ENCODE data around the gene CLMN. TPM values are rescaled to one million over a fixed set of nuclear protein-coding genes. Genes with fewer than 3 reads are reported as not detected.

The CLMN gene
- total RNA-seq, 1 experiment from 2014 or later: 33.4 TPM

DNA sequence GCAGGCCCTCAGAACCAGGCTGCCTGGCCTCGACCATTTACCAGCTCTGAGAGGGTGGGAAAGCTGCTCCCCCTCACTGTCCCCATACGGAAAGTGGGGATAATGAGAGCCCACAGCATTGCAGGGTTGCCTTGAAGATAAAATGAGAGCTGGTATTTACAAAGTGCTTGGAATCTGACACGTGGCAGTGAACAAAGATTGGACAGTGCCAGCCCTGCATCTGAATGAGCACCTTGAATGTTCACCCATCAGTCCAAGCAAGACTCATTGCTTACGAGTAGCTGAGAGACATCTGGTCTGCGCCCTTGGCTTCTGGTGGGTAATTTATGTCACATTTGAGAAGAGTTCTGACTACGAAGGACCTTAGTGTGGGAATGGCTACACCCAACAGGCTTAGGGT is 67.5 kb downstream of the CLMN start:
- no peaks in the 10 kb centered on the region for H3K27me3 ChIP-seq (ENCODE audit: insufficient read depth, low read length)
- H3K4me1 ChIP-seq (ENCODE audit: control insufficient read depth in 1 of 2, insufficient read depth in 2 of 2, low read length in 2 of 2): peaks cover 28 to 69% of the 10 kb centered on the region in 2 experiments
- H2AFZ ChIP-seq (ENCODE audit: low read depth, low read length, poor library complexity, severe bottlenecking): no peak overlapping the region
- H3K79me2 ChIP-seq (ENCODE audit: insufficient read depth, low read length): no peaks in the 10 kb centered on the region
- H4K20me1 ChIP-seq (ENCODE audit: insufficient read depth): no peaks in the 10 kb centered on the region
- no peak overlapping the region for H3K4me2 ChIP-seq (ENCODE audit: low read length)
- DNase-seq (ENCODE audit: low read depth, low spot score): no peak
- H3K9me2 ChIP-seq (ENCODE audit: insufficient read depth): no peaks in the 10 kb centered on the region
- H3K27ac ChIP-seq (ENCODE audit: low read depth, low read length): no peak overlapping the region
- H3K36me3 ChIP-seq (ENCODE audit: control insufficient read depth in 1 of 2, insufficient read depth in 2 of 2, low read length in 2 of 2): no peaks in the 10 kb centered on the region
- intact Hi-C loops (cut with micrococcal nuclease): no loop called here
- TF ChIP-seq ELF1 (IDR thresholded peaks at IDR 0.05; ENCODE audit: borderline replicate concordance, low read depth): no peak
- TF ChIP-seq, protein P1, sequence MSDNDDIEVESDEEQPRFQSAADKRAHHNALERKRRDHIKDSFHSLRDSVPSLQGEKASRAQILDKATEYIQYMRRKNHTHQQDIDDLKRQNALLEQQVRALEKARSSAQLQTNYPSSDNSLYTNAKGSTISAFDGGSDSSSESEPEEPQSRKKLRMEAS (IDR thresholded peaks at IDR 0.05): no peak
- TF ChIP-seq POLR2AphosphoS5 (IDR thresholded peaks at IDR 0.05; ENCODE audit: low read depth, low read length): no peak
- TF ChIP-seq EGR1 (IDR thresholded peaks at IDR 0.05; ENCODE audit: low read depth): no peak
- no peak for TF ChIP-seq ZBTB33 (IDR thresholded peaks at IDR 0.05; ENCODE audit: extremely low read depth, insufficient replicate concordance, low read length)
- TF ChIP-seq RAD21 (IDR thresholded peaks at IDR 0.05; ENCODE audit: low read depth): no peak
- no peak for TF ChIP-seq SRF (IDR thresholded peaks at IDR 0.05; ENCODE audit: low read depth)
- no peak for TF ChIP-seq ATF3 (IDR thresholded peaks at IDR 0.05)
- TF ChIP-seq, protein P2, sequence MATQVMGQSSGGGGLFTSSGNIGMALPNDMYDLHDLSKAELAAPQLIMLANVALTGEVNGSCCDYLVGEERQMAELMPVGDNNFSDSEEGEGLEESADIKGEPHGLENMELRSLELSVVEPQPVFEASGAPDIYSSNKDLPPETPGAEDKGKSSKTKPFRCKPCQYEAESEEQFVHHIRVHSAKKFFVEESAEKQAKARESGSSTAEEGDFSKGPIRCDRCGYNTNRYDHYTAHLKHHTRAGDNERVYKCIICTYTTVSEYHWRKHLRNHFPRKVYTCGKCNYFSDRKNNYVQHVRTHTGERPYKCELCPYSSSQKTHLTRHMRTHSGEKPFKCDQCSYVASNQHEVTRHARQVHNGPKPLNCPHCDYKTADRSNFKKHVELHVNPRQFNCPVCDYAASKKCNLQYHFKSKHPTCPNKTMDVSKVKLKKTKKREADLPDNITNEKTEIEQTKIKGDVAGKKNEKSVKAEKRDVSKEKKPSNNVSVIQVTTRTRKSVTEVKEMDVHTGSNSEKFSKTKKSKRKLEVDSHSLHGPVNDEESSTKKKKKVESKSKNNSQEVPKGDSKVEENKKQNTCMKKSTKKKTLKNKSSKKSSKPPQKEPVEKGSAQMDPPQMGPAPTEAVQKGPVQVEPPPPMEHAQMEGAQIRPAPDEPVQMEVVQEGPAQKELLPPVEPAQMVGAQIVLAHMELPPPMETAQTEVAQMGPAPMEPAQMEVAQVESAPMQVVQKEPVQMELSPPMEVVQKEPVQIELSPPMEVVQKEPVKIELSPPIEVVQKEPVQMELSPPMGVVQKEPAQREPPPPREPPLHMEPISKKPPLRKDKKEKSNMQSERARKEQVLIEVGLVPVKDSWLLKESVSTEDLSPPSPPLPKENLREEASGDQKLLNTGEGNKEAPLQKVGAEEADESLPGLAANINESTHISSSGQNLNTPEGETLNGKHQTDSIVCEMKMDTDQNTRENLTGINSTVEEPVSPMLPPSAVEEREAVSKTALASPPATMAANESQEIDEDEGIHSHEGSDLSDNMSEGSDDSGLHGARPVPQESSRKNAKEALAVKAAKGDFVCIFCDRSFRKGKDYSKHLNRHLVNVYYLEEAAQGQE (IDR thresholded peaks at IDR 0.05; ENCODE audit: low read depth): no peak
- TF ChIP-seq YY1 (IDR thresholded peaks at IDR 0.05; ENCODE audit: extremely low read depth, insufficient replicate concordance, low read depth, low read length): no peak
- TF ChIP-seq ZFX (IDR thresholded peaks at IDR 0.05): no peak
- no peak for TF ChIP-seq POLR2A (IDR thresholded peaks at IDR 0.05; ENCODE audit: borderline replicate concordance, extremely low read depth, insufficient read depth, insufficient read length)
- TF ChIP-seq, protein P3, sequence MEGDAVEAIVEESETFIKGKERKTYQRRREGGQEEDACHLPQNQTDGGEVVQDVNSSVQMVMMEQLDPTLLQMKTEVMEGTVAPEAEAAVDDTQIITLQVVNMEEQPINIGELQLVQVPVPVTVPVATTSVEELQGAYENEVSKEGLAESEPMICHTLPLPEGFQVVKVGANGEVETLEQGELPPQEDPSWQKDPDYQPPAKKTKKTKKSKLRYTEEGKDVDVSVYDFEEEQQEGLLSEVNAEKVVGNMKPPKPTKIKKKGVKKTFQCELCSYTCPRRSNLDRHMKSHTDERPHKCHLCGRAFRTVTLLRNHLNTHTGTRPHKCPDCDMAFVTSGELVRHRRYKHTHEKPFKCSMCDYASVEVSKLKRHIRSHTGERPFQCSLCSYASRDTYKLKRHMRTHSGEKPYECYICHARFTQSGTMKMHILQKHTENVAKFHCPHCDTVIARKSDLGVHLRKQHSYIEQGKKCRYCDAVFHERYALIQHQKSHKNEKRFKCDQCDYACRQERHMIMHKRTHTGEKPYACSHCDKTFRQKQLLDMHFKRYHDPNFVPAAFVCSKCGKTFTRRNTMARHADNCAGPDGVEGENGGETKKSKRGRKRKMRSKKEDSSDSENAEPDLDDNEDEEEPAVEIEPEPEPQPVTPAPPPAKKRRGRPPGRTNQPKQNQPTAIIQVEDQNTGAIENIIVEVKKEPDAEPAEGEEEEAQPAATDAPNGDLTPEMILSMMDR (IDR thresholded peaks at IDR 0.05 in 2 of 3, conservative IDR thresholded peaks at IDR 0.05 in 1 of 3; ENCODE audit: borderline replicate concordance in 1 of 3, insufficient read depth in 1 of 3, low read depth in 2 of 3, low read length in 2 of 3): no peak
- no peak for TF ChIP-seq EZH2phosphoT487 (IDR thresholded peaks at IDR 0.05; ENCODE audit: borderline replicate concordance)
- no peak for TF ChIP-seq CEBPB (IDR thresholded peaks at IDR 0.05; ENCODE audit: low read depth)
- TF ChIP-seq JUND (IDR thresholded peaks at IDR 0.05): no peak
- no peak for TF ChIP-seq SIN3A (IDR thresholded peaks at IDR 0.05; ENCODE audit: low read depth)
- CTCF ChIA-PET: no interaction called here
- BruUV-seq (replicated peaks): no TSS peak
- H3K9me3 ChIP-seq (ENCODE audit: control insufficient read depth in 1 of 2, insufficient read depth in 1 of 2, low read depth in 1 of 2, low read length in 2 of 2): no peaks in the 10 kb centered on the region
- H3K4me3 ChIP-seq (replicated peaks in 1 of 2; ENCODE audit: low read depth in 1 of 2, low read length in 2 of 2): no peak overlapping the region
- POLR2A ChIA-PET: no interaction called here
- ATAC-seq: no peak
- no peak overlapping the region for H3K9ac ChIP-seq (ENCODE audit: low read length)
- RAD21 ChIA-PET (ENCODE audit: low non-redundant PET in 1 of 2, low total read pairs in 2 of 2, uncharacterized antibody in 2 of 2, unreplicated experiment in 2 of 2): no interaction called here
